GM21367 (cell line): ENCODE data around the gene CBX2.

Experiments
- ATAC-seq: cut with Tn5 transposase; IDR thresholded peaks from one replicate; pipeline ENCODE4 v1.9.1; 2021; ENCODE audit not compliant: unreplicated experiment

The CBX2 gene

GRCh38 chr17:79826204-79826680 lies 48.3 kb downstream of the CBX2 start:
- no peak for ATAC-seq

GRCh38 chr17:79826841-79827578 lies 49.1 kb downstream of the CBX2 start:
- no peak for ATAC-seq

DNA sequence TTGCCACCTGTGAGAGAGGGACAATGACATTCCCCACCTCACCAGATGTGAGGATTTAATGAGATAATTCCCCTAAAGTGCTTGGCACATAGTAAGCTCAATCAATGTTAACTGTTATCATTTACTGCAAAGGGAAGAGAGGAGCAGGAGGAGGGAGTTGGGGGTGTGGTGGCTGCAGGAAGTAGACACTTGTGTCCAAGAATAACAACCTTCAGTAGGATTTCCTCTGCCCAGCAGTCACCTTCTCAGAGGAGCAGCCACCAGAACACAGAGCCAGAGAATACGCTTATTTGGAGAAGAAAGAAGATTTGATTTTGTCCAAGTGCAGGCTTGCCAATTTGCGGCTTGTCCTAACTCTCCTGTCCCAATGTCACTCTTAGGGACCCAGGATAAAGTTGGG lies 51.1 kb downstream of the CBX2 start:
- ATAC-seq, result no peak

DNA sequence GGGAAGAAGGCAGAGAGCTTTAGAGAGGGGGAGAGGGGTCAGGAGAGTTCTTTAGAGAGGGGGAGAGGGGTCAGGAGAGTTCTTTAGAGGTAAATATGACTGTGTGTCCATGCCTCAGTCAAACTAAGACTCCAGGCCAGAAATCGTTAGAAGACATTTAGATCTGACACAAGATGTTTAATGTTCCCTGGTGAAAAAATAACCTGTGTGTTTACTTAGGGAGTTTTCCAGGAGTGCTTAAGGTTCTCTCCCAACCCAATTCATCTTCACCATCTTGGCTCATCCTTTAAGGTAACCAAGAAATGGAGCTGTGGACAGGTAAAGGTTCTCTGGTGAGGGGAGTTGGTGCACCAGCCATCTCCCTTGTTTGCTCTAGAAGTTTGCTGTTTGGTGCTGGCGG lies 51.5 kb downstream of the CBX2 start:
- no peak for ATAC-seq

GRCh38 chr17:79830303-79830702 lies 52.4 kb downstream of the CBX2 start:
- ATAC-seq, result no peak

- no peak for ATAC-seq
Measured at GRCh38 chr17:79830763-79831264, 52.9 kb downstream of the CBX2 start.

- ATAC-seq, result no peak
Measured at GRCh38 chr17:79831265-79832217, 53.6 kb downstream of the CBX2 start.

- no peak for ATAC-seq
Measured at GRCh38 chr17:79832218-79833109, 54.5 kb downstream of the CBX2 start.

DNA sequence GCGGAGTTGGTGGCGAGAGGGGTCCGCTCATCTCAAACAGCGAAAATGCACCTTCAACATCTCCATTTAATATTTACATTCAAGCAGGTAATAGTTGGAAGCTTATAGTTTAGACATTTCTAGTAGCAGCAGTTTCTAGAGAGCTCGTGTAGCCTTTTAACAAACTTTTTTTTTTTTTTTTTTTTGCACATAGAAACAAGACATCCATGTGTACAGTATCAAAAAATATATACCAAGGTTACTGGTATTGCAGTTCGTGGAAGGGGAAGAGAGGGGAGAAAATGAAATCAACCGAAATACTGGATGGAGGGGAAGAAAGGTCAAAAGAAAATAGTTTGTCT lies 55.1 kb downstream of the CBX2 start:
- no peak for ATAC-seq

GRCh38 chr17:79833744-79834564 lies 56.0 kb downstream of the CBX2 start:
- ATAC-seq, result no peak

DNA sequence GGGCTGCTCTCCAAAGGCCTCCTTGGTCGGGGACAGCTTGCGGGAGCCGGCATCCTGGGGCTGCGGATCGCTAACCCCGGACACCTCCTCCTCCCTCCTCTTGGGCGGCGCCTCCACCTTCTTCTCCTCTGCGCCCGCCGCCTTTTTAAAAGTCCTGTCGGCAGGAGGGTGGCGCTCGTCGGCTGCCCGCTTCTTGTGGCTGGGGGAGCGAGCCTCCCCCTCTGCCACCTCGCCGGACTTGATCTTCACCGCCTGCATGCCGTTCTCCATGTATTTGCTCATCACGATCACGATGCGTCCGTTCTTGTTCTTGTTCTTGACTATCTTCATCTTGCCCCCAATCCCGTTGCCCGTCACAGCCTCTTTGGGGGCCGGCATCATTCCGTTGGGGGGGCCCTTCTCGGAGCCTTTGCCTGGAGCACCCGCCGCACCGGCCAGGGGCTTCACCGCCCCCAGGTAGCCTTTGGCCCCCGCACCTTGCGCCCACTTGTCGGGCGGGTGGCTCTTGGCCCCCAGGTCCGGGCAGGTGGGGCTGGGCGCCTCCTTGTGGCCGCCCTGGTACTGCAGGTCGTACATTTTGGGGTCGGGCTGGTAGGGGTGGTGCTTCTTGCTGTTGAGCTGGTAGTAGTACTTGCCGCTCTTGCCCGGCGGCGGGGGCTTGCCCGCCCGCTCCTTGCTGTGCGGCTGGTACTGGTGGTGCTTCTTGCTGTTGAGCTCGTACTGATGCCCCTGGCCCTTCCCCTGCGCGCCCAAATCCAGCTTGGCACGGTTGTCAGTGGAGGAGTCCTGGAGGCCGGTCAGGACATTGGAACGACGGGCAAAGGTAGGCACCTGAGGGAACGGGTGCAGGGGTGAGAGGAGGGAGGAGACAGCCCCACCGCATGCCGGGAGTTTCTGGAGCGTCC lies 56.9 kb downstream of the CBX2 start:
- ATAC-seq, result no peak

DNA sequence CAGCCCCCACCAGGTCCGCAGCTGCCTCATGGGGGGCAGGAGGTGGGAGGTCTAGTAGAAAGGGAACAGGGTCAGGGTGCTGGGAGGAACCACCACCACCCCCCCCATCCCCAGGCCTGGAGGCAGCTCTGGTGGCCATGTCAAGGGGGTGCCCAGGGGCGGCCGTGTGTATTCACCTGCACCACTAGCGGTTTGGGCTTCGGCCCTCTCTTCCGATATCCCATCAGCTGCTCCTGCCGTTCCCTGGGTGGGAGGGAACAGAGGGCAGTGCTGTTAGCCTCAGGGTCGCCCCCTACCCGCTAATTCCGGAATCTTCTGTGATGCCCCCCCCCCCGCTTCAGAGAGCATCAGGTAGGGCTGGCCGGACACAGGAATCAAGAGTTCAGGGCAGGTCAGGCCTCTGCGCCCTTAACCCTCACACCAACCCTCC lies 57.5 kb downstream of the CBX2 start:
- no peak for ATAC-seq

DNA sequence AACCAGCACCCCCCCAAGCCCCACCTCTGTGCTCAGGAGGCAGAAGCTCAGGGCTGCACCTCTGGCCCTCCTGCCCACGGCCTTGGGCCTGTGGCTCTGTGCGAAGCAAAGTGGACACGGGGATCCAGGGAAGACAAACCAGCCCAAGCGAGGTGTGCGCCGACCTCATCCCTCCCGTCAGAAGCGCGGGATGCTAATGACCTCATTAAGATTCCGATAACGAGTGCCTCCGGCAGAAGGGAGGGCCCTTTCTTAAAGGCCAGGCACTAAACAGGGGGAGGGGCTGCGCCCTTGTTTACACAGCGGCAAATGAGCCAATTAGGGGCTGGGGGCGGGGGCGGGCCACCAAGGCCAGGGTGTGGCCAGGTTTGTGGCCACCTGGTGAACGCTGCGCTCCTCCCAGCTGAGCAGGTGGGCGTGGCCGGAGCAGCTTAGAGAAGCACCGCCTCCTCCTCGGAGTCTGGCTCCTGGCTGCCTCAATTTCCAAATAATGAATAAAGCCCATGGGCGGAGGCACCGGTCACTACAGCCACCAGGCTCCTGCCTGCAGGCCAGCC lies 58.1 kb downstream of the CBX2 start:
- no peak for ATAC-seq

- ATAC-seq, result no peak
Measured at GRCh38 chr17:79836510-79836971, 58.6 kb downstream of the CBX2 start.

DNA sequence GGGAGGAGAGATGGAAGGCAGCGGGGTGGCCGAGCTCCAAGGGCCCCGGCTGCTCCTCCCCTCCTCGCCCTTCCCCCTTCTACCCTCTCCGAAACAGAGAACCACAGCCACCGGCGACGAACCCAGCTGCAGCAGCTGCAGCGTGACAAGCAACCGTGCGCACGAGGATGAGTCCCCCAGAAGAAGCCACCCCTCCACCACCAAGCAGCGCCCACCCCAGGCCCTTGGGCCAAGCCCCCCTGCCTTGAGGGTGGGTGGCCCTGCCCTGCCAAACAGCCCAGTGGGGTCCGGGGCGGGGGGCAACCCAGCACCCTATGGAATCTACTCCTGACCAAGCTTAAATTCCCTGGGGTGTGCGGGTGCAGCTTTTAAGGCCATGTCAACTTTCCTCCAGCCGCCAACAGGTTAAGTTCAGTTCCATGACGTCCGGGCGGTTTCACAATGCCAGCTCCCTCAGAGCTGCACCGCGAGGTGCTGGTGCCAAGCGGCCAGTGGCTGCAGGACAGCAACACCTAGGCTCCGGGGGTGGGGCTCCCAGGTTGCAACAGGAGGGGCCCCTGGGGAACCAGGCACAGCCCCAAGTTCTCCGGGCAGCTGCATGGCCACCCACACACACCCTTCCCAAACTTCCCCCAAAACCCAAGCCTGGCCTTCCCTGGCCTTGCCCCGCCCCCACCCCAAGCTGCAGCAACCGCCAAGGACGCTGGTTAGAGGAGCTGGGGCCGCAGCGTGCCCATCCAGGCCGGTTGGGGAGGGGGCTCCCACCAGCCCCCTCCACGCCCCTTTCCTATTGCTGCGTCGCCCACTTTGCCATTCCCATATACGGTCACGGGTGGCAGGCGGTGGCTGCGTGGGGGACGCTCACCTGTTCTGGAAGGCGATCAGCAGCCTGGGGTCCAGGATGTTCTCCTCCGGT lies 59.3 kb downstream of the CBX2 start:
- ATAC-seq, result no peak
